Activated T-cell treated with anti-CD3 and anti-CD28 coated beads, Interleukin-2, amount 50 U/mL, for 4 hours (primary cell): ENCODE measurements around the gene EVC2. TPM values are rescaled to one million over a fixed set of nuclear protein-coding genes. Genes with fewer than 3 reads are reported as not detected.

ENCODE experiments used
- total RNA-seq, 3 donors: library from RNA; stranded (reverse); gene quantifications; one replicate each; pipeline ENCODE4 v1.2.1, GENCODE V29; 2021

The EVC2 gene
- total RNA-seq, 3 donors from 2014 or later: 0.63 to 0.78 (median 0.76) TPM

Other genes with a start within 250 kb of the EVC2 start
- gene EVC, start 2.6 kb upstream of the EVC2 start, total RNA-seq: 1 to 10 TPM; 1.1 to 3.0 (median 1.4) TPM
- under 1 TPM in 1 of 3 donors, not detected in 2; 0.08 TPM for gene CRMP1, start 184.5 kb upstream of the EVC2 start, total RNA-seq